Stimulated activated CD4-positive, alpha-beta T cell treated with anti-CD3 and anti-CD28 coated beads, Interleukin-15, amount 100 ng/mL, for 48 hours (primary cell): ENCODE measurements around the gene NABP1.
A peak's percentile ranks its signal among the peaks of the same experiment; 100 is the strongest.

Experiments
- DNase-seq, 2 donors: peaks; one replicate each; pipeline ENCODE4 v3.0.0-alpha.2; 2020; ENCODE audit warnings: low read depth in 2 of 2

NABP1 gene

GRCh38 chr2:191680639-191681038 lies 2.7 kb downstream of the NABP1 start:
- DNase-seq = no peak

DNA sequence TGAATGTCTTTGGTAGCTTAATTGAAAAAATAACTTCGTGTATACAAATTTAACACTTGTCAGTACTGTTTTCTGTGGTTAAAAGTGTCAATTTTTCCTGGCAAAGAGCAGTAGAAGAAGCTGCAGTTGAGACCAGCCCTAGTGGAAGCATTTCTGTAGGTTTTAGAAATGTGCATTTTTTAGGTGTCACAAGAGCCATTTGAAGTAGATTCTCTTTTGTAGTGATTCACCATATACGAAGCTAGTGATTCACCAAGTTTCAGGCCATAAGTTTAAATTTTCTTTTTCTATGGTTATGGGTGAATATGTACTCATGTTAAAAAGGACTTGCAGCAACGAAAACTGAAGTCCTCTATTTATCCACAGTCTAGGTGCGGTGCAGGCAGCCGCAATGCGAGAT lies 4.2 kb downstream of the NABP1 start:
- no peak for DNase-seq

GRCh38 chr2:191686066-191686465 lies 8.1 kb downstream of the NABP1 start:
- no peak for DNase-seq

DNA sequence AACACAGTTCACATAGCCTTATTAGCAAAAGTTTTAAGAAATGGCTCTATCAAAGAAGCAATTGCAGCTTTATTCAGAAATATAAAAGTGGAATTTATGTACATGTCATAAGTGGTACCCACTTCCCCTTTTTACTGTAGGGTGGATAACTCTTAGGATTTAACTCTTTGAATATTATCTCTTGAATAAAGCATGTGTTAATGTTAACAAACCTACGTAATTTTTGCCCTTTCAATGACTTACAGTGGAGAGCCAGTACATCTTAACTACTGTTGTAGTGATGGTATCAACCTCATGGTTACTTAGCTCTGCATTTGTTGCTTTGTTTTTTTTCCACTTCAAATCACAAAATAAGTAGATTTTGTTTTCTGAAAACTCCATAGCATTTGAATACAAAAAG lies 8.8 kb downstream of the NABP1 start:
- DNase-seq = no peak

DNA sequence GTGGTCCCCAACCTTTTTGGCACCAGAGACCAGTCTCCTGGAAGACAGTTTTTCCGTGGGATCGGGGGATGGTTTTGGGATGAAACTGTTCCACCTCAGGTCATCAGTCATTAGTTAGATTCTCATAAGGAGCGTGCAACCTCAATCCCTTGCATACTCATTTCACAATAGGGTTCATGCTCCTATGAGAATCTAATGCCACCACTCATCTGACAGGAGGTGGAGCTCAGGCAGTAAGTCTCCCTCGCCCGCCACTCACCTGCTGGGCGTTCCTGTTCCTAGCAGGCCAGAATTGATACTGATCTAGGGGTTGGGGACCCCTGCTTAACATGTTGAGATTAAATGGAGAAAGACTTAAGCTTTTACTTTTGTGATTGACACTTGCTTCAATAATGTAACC lies 9.9 kb downstream of the NABP1 start:
- no peak for DNase-seq

GRCh38 chr2:191688934-191689695 lies 11.2 kb downstream of the NABP1 start:
- DNase-seq = no peak

GRCh38 chr2:191690327-191690726 lies 12.4 kb downstream of the NABP1 start:
- no peak for DNase-seq

GRCh38 chr2:191691016-191691735 lies 13.2 kb downstream of the NABP1 start:
- DNase-seq = peak in 1 of 2 donors; percentile 22

DNA sequence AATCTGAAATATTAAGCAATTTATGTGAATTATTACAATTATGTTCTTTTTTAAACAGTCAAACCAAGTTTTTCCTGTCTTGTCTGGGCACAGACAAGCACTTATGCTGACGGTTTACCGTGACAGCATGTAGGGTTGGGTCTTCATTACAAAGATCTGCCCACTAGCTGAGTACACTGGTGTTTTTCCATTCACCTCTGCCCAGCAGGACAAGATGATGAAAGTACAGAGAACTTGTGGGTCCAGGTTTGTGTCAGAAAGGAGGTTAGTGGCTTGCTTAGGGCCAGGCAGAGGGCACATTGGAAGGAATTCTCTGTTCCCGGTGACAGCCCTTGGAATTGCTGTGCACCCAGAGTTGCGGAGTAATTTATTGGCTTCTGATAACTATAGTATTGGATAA lies 14.0 kb downstream of the NABP1 start:
- no peak for DNase-seq

GRCh38 chr2:191692502-191693115 lies 14.7 kb downstream of the NABP1 start:
- DNase-seq = no peak

- no peak for DNase-seq
These were observed 15.2 kb downstream of the NABP1 start for GRCh38 chr2:191693166-191693565.

- DNase-seq = no peak
These were observed 15.8 kb downstream of the NABP1 start for GRCh38 chr2:191693778-191694177.

DNA sequence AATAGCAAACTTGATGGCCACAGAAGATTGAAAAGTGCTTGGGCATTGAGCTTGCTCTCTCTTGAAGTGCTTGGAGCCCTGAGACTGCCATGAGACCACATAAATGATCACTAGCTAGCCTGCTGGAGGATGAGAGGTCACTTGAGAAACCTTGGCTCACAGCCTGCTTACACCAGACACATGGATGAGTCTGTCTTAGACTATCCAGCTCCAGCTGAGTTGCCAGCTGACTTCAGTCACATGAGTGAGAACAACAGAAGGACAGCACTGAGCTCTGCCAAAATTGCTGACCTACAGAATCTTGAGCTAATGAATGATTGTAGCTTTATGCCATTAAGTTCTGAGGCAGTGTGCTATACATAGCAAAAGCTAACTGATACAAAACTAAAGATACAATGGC lies 18.1 kb downstream of the NABP1 start:
- no peak for DNase-seq

DNA sequence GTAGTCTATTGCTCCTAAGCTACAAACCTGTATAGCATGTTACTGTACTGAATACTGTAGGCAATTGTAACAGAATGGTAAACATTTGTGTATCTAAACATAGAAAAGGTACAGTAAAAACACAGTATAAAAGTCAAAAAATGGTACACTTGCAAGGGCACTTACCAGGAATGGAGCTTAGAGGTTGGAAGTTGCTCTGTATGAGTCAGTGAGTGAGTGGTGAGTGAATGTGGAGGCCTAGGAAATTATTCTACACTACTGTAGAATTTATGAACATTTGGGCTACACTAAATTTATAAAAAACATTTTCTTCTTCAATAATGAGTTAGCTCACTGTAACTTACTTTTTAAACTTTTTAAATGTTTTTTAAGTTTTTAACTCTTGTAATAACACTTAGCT lies 19.0 kb downstream of the NABP1 start:
- no peak for DNase-seq

DNA sequence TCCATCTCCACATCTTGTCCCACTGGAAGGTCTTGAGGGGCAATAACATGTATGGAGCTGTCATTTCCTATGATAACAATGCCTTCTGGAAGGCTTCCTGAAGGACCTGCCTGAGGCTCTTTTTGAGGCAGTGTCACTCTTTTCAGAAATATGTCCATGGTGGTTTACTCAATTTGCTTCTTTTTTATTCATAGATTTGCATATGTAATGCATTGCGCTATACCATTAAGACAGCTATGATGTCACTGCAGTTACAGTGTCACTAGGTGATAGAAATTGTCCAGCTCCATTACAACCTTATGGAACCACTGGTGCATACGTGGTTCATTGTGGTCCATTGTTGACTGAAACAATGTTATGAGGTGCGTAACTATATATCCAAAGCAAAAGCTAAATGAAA lies 19.9 kb downstream of the NABP1 start:
- DNase-seq = no peak

DNA sequence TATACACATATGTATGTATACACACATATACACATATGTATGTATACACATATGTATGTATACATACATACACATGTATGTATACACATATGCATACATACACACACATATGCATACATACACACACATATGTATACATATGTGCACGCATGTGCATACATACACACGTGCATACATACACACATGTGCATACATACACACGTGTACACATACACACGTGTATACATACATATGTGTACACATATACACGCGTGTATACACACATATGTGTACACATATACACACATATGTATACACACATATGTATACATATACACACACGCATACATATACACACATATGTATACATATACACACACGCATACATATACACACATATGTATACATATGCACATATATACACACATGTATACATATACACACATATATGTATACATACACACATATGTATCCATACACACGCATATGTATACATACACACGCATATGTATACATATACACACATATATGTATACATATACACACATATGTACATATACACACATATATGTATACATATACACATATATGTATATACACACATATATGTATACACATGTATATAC lies 21.5 kb downstream of the NABP1 start:
- no peak for DNase-seq

DNA sequence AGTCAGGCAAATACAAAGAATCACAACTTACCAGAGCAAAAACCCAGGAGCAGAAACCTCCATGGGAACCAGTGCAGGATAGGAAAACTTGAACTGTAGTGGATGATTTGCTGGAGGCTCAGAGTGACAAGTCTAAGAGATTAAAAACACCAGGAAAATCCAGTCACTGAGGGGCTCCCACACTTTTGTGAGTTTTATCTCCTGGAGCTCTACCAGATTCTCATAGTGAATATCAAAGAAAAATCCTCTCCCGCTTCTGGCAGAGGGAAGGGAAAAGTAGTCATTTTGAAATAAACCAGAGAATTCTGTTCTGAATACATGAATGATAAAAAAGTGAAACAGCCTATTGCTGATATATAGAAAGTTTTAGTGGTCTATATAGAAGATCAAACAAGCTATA lies 23.1 kb downstream of the NABP1 start:
- DNase-seq = no peak

DNA sequence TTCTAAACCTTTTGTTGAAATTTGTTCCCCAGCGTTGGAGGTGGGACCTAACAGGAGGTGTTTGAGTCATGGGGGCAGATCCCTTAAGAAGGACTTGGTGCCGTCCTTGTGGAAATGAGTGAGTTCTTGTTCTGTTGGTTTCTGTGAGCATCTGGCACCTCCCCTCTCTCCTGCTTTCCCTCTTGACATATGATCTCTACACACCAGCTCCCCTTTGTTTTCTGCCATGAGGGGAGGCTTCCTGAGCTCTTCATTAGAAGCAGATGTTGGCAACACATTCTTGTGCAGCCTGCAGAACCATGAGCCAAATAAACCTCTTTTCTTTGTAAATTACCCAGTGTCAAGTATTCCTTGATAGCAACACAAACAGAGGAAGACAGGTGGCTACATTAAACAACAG lies 23.8 kb downstream of the NABP1 start:
- no peak for DNase-seq

GRCh38 chr2:191703079-191703725 lies 25.3 kb downstream of the NABP1 start:
- no peak for DNase-seq

DNA sequence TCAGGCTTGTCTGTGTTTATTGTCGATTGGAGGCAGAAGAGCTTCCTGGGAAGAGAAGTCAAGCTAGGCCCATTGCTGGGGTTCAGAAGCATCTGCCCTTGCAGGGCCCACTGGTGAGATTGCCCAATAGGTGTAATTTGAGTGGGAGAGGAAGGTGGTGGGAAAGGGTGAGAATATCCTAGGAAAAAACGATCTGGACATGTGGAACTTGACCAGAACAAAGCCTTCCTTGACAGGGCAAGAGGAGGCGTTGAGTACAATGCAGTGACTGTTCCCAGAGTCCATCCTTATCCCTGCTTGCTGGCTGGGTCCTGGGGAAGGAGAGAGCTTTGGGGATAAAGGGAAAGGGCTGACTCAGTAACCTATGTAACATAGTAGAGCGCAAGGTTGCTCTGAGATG lies 27.1 kb downstream of the NABP1 start:
- DNase-seq = no peak

DNA sequence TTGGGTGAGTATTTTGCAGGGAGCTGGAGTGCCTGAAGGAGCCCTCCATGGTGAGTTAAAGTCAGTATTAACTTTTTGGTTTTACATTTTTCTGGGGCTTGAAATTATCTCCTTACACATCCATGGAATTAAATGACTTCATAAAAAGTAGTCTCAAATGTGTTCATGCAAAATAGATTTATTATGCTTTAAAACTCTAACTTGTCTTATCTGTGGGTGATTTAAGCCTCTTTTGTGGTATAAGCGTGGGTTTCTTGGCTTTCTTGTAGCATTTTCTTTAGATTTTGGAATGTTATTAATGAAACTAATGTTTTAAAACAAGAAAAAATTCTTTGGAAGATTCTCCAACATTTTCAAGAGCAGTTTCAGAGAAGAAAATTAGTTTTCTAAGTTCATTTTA lies 27.8 kb downstream of the NABP1 start:
- no peak for DNase-seq

DNA sequence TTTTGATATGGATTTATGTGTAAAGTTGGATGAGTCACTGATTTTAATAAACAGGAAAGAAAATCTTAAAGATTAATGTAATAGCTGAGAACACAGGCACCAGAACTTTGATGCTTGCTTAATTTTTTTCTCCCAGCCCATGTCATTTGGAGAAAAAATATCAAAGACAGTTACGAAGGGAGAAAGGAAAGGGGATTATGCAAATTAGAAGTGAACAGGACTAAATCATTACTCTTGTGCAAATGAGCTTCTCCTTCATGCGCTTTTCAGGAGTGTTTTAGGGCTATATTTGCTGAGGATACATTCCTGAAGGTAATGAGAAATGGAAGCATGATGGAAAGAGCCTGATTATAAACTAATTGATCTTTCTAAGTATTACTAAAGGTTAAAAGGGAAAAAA lies 28.9 kb downstream of the NABP1 start:
- DNase-seq = no peak
